Measurements from ENCODE around the gene ZNRD2. TPM values are rescaled to one million over a fixed set of nuclear protein-coding genes. Genes with fewer than 3 reads are reported as not detected.
A peak's percentile ranks its signal among the peaks of the same experiment; 100 is the strongest.

The ZNRD2 gene
- total and polyA plus RNA-seq, 10 of the 15 experiments (the other 5 are each of a cell fraction or from before 2014, with no cell fraction given), result 7.9 to 111 (median 55.4) TPM

DNA sequence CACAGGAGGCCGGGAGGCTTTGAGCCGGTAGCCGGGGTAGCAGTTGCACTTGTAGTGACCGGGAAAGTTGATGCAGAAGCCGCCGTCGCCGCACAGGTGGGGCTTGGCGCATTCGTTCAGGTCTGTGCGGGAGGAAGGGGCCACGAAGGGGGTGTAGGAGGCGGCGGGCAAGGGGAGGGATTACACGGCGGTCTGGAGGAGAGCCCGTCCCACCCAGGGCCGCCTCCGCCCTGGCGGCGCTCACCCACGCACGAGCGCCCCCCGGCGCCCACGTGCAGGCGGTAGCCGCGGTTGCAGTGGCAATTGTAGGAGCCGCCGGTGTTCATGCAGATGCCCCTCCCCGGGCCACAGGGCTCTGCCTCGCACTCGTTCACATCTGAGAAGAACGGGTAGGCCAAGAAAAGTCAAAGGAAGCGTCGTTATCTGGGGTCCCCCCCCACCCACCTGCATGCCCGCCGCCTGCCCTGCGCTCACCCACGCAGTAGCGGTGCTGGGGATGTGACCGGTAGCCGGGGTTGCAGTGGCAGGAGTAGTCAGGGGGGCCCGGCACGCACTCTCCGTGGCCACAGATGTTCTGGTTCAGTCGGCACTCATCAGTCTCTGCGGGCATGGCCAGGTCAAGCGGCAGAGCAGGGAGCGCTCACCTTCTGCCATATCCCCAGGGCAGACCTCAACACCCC lies 22.7 kb upstream of the ZNRD2 start:
- BruUV-seq (replicated peaks), result no TSS peak
- peaks cover 24% of the 10 kb centered on the region for H3K4me1 ChIP-seq (ENCODE audit: control insufficient read depth, insufficient read depth, low read length)
- RAD21 ChIA-PET (ENCODE audit: unreplicated experiment), result interaction anchor here (0.6 to 1.1 kb wide), 2 partner anchors 15 to 19 kb away, joined by 3 read pairs; no protein-coding TSS in a partner anchor

More for the DNA sequence above, 22.7 kb upstream of the ZNRD2 start:
- ATAC-seq, result no peak
- no peaks in the 10 kb centered on the region for H4K20me1 ChIP-seq (ENCODE audit: control insufficient read depth, insufficient read depth)
- FAIRE-seq, result no peak
- DNase-seq (ENCODE audit: low read depth, low spot score), result no peak
- POLR2A ChIA-PET, result interaction anchor here (0.7 kb wide), 1 partner anchor 40 kb away, joined by 3 read pairs; no protein-coding TSS in a partner anchor
- H3K4me2 ChIP-seq (ENCODE audit: control insufficient read depth, insufficient read depth), result peak overlapping the region; percentile 30; the same call in 1 of the 2 replicates
- WGBS (ENCODE audit: insufficient coverage, insufficient replicate concordance, low lambda C conversion rate, missing lambda C conversion rate), result 87% methylated on average over 40 of the region's 52 CpGs
- SMC1A ChIA-PET (ENCODE audit: uncharacterized antibody, unreplicated experiment), result no interaction called here
- no peaks in the 10 kb centered on the region for H3K36me3 ChIP-seq (ENCODE audit: control insufficient read depth in 2 of 2, insufficient read depth in 2 of 2, low read length in 1 of 2)
- intact Hi-C loops (cut with micrococcal nuclease; ENCODE audit: unreplicated experiment) (no loop called here), in situ Hi-C loops (cut with MboI) (no loop called here)
- CTCF ChIA-PET, result interaction anchor here (0.7 to 0.8 kb wide), 2 partner anchors 41 to 534 kb away, joined by 4 to 5 read pairs; no protein-coding TSS in a partner anchor
- no peak overlapping the region for H3K27ac ChIP-seq (ENCODE audit: control insufficient read depth, insufficient read depth)
- peak overlapping the region; percentile 63; the same call in 1 of the 2 replicates for H3K4me3 ChIP-seq
- H2AFZ ChIP-seq (ENCODE audit: control insufficient read depth, low read depth, low read length), result no peak overlapping the region
- no peaks in the 10 kb centered on the region for H3K9me3 ChIP-seq (replicated peaks; ENCODE audit: control insufficient read depth, insufficient read depth, low read length)
- H3K27me3 ChIP-seq (replicated peaks in 1 of 2; ENCODE audit: control insufficient read depth in 2 of 2, insufficient read depth in 2 of 2, low read length in 1 of 2), result no peaks in the 10 kb centered on the region
- H3K79me2 ChIP-seq (ENCODE audit: control insufficient read depth, insufficient read depth, low read length), result no peaks in the 10 kb centered on the region
- TF ChIP-seq, protein P1, sequence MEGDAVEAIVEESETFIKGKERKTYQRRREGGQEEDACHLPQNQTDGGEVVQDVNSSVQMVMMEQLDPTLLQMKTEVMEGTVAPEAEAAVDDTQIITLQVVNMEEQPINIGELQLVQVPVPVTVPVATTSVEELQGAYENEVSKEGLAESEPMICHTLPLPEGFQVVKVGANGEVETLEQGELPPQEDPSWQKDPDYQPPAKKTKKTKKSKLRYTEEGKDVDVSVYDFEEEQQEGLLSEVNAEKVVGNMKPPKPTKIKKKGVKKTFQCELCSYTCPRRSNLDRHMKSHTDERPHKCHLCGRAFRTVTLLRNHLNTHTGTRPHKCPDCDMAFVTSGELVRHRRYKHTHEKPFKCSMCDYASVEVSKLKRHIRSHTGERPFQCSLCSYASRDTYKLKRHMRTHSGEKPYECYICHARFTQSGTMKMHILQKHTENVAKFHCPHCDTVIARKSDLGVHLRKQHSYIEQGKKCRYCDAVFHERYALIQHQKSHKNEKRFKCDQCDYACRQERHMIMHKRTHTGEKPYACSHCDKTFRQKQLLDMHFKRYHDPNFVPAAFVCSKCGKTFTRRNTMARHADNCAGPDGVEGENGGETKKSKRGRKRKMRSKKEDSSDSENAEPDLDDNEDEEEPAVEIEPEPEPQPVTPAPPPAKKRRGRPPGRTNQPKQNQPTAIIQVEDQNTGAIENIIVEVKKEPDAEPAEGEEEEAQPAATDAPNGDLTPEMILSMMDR (IDR thresholded peaks at IDR 0.05 in 2 of 3, conservative IDR thresholded peaks at IDR 0.05 in 1 of 3; ENCODE audit: control insufficient read depth in 2 of 3, extremely low read depth in 1 of 3, insufficient read depth in 1 of 3, low read depth in 3 of 3, low read length in 3 of 3), result 0 out of 6 replicates have a peak, but pooled peaks of 1 of the 3 experiments have one; percentile 12
- TF ChIP-seq KAT2A (conservative IDR thresholded peaks at IDR 0.05; ENCODE audit: control insufficient read depth, low read depth, low read length), result no peak
- no peak overlapping the region for H3K9ac ChIP-seq (ENCODE audit: control insufficient read depth, insufficient read depth, low read length)
